PFSK-1 (cell line): ENCODE results near the gene OR2L8. TPM values are rescaled to one million over a fixed set of nuclear protein-coding genes. Genes with fewer than 3 reads are reported as not detected.

Source experiments
- FOXP2 ChIP-seq: optimal IDR thresholded peaks from 2 replicates; pipeline ENCODE3; 2011; ENCODE audit warnings: borderline replicate concordance, control low read depth, inconsistent platforms; ENCODE audit not compliant: insufficient read depth; ENCODE audit errors: extremely low read length, extremely low read depth
- POLR2AphosphoS5 ChIP-seq: IDR thresholded peaks from 2 replicates; pipeline ENCODE4 v1.6.1; 2012; ENCODE audit warnings: low read depth, mild to moderate bottlenecking, control low read depth, low read length, moderate library complexity
- REST ChIP-seq, 2 experiments: IDR thresholded peaks; 2 replicates each; pipeline versions ENCODE4 v1.6.1 to v1.8.0; 2011 to 2012; ENCODE audit warnings: low read depth in 2 of 2, low read length in 2 of 2, control low read depth in 1 of 2, inconsistent platforms in 1 of 2, mild to moderate bottlenecking in 1 of 2, moderate library complexity in 1 of 2; ENCODE audit not compliant: insufficient read depth in 1 of 2
- SIN3A ChIP-seq: IDR thresholded peaks from 2 replicates; pipeline ENCODE4 v1.6.1; 2012; ENCODE audit warnings: mild to moderate bottlenecking, low read length, moderate library complexity, borderline replicate concordance; ENCODE audit not compliant: insufficient read depth
- TAF1 ChIP-seq: IDR thresholded peaks from 2 replicates; pipeline ENCODE4 v1.6.1; 2012; ENCODE audit warnings: low read length, control low read depth, borderline replicate concordance; ENCODE audit not compliant: insufficient read depth
- polyA plus RNA-seq: library from polyadenylated mRNA; unstranded; fragments of >200 nt; gene quantifications from one replicate; pipeline ENCODE4 v1.2.1, GENCODE V29; 2012; ENCODE audit warnings: low read depth, missing spikeins; ENCODE audit not compliant: insufficient read length

The OR2L8 gene, protein sequence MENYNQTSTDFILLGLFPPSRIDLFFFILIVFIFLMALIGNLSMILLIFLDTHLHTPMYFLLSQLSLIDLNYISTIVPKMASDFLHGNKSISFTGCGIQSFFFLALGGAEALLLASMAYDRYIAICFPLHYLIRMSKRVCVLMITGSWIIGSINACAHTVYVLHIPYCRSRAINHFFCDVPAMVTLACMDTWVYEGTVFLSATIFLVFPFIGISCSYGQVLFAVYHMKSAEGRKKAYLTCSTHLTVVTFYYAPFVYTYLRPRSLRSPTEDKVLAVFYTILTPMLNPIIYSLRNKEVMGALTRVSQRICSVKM
- not detected for polyA plus RNA-seq

DNA sequence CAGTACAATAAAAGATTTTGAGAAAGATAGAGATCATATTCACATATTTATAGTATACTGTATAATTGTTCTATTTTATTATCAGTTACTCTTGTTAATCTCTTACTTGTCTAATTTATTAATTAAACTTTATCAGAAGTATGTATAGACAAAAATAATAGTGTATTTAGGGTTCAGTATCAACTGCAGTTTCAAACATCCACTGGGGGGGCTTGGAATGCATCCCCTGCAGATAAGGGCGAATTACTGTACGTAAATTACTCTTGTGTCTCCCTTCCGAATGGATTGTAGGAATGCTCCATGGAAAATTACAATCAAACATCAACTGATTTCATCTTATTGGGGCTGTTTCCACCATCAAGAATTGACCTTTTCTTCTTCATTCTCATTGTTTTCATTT lies at the start of gene OR2L8:
TSS of gene OR2L8 (plus strand) at position 301 of the 400 bp plus-strand sequence. CDS start at position 301, 0 bp downstream.
- TF ChIP-seq FOXP2 (no peak), SIN3A (no peak), POLR2AphosphoS5 (no peak), TAF1 (no peak), REST (IDR thresholded peaks at IDR 0.05; ENCODE audit: insufficient read depth in 1 of 2, low read depth in 2 of 2, low read length in 2 of 2) (no peak)

GRCh38 chr1:247904122-247904521 lies 44.5 kb upstream of the OR2L8 start:
- TF ChIP-seq SIN3A (no peak), POLR2AphosphoS5 (no peak), FOXP2 (no peak), TAF1 (no peak), REST (IDR thresholded peaks at IDR 0.05; ENCODE audit: insufficient read depth in 1 of 2, low read depth in 2 of 2, low read length in 2 of 2) (no peak)

DNA sequence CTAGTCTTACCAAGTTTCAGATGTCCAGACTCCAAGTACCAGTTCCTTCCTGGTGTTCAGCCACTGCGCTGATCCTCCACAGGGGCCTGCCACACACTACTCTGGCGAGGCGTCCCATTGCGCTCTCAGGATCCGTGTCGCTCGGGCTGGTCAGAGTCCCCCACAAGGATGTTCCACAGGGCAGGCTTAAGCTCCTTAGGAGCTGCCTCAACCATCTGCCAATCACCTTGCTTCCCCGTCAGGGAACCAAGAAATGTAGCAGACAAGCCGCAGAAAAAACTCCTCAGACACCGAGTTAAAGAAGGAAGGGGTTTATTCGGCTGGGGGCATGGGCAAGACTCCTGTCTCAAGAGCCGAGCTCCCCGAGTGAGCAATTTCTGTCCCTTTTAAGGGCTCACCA lies 43.5 kb upstream of the OR2L8 start:
- TF ChIP-seq REST (IDR thresholded peaks at IDR 0.05; ENCODE audit: insufficient read depth in 1 of 2, low read depth in 2 of 2, low read length in 2 of 2) = no peak
- no peak for TF ChIP-seq SIN3A
- no peak for TF ChIP-seq FOXP2
- TF ChIP-seq TAF1 = no peak

GRCh38 chr1:247905910-247906503 lies 42.7 kb upstream of the OR2L8 start:
- TF ChIP-seq POLR2AphosphoS5 = no peak
- TF ChIP-seq SIN3A = no peak
- no peak for TF ChIP-seq REST (IDR thresholded peaks at IDR 0.05; ENCODE audit: insufficient read depth in 1 of 2, low read depth in 2 of 2, low read length in 2 of 2)
- TF ChIP-seq TAF1 = no peak
- TF ChIP-seq FOXP2 = no peak
